GM23248 (cell line): Measurements from ENCODE around the gene LPA.
"Not testable (repeated sequence)": the region's sequence is repeated elsewhere in the genome, so short reads cannot be mapped to it uniquely, and the experiment has no call there.

Experiments
- EZH2 ChIP-seq: fragments of 200-600 bp; sonication (generic); IDR thresholded peaks from 2 replicates; pipeline ENCODE4 v1.6.1; 2018; ENCODE audit warnings: antibody characterized with exemption, mild to moderate bottlenecking; ENCODE audit not compliant: insufficient read depth, poor library complexity, severe bottlenecking
- EZH2phosphoT487 ChIP-seq: fragments of 200-600 bp; sonication (generic); IDR thresholded peaks from 2 replicates; pipeline ENCODE4 v1.6.1; 2018; ENCODE audit warnings: antibody characterized with exemption, moderate library complexity, mild to moderate bottlenecking, low read depth; ENCODE audit not compliant: insufficient read depth

GRCh38 chr6:160708993-160709392 is 44.9 kb upstream of the LPA start:
- TF ChIP-seq EZH2phosphoT487, EZH2: not testable (repeated sequence)
